HG03378 (cell line): ENCODE data around the gene HTRA3.
A peak's percentile ranks its signal among the peaks of the same experiment; 100 is the strongest.

Source experiments
- ATAC-seq: cut with Tn5 transposase; IDR thresholded peaks from one replicate; pipeline ENCODE4 v1.9.1; 2021; ENCODE audit warnings: mild to moderate bottlenecking, moderate library complexity; ENCODE audit not compliant: unreplicated experiment

The HTRA3 gene

DNA sequence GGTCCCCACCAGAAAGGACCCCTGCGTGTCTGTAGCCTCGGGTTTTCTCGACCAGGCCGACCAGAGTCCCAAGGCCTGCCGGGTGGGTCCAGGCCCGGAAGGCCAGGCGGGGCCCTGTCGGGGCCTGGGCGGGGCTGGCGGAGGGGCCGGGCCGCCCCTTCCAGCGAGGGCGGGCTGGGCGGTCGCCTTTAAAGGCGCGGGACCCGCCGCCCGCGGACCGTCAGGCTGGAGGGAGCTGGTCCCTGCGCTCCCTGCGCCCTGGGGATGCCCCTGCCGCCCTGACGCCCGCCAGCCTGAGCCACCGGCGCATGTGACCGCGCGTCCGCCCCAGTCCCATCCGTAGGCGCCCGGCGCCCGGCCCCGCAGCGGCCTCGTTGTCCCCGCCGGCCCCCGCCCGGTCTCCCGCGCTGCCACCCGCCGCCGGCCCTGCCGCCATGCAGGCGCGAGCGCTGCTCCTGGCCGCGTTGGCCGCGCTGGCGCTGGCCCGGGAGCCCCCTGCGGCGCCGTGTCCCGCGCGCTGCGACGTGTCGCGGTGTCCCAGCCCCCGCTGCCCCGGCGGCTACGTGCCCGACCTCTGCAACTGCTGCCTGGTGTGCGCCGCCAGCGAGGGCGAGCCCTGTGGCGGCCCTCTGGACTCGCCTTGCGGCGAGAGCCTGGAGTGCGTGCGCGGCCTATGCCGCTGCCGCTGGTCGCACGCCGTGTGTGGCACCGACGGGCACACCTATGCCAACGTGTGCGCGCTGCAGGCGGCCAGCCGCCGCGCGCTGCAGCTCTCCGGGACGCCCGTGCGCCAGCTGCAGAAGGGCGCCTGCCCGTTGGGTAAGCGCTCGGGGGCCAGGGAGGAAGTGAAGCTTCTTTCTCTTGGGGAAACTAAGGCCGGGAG is at the start of gene HTRA3:
Gene HTRA3, plus strand, starts transcription at position 220 of the 883 bp plus-strand sequence. Its CDS starts 215 bp downstream, at position 435.
- no peak for ATAC-seq

DNA sequence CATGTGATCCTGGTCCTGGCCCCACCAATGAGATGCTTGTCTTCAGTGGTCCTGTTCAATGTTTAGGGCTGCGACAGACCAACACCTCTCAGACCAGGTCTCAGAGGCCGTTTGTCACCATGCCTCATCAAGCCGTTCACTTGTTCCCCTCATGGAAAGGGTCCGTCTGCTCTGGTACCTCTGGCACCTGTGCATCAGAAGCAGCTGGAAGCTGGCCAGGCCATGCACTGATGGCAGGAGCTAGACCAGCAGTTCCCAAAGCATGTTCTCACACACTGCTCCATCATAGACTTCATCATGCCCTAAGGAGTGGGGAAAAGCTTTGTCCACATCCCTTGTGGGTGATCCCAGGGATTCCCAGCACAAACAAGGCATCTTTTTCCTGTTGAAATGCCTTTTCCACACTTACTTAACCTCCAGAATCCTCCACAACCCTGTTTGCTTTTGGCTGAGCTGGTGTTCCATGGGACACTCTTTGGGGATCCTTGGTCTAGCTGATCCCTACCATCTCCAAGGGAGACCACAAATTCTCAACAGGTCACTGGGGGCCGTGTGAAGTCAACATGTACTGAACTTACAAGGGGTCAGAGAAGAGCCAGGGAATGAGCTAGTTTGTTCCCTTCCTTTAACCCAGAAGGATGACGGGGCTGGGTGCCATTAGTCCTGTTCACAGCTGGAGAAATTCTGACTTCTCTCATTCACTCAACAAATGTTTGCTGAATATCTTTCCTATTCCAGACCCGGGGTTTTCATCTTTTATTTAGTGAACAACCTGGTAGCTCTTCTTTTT is 48.7 kb upstream of the HTRA3 start:
- no peak for ATAC-seq

DNA sequence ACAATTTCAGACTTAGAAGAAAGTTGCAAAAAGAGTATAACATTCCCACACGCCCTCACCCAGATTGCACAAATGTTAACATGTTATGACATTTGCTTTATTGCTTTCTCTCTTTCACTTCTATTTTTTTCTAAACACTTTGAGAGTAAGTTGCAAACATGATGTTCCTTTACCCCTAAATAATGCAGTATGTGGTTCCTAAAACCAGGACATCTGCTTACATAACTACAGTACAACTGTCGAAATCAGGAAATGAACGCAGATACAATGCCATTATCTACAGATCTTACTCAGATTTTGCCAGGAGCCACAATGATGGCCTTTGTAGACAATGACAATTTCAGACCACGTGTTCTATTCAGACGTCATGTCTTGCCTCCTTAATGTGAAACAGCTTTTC is 48.1 kb upstream of the HTRA3 start:
- ATAC-seq, result no peak

DNA sequence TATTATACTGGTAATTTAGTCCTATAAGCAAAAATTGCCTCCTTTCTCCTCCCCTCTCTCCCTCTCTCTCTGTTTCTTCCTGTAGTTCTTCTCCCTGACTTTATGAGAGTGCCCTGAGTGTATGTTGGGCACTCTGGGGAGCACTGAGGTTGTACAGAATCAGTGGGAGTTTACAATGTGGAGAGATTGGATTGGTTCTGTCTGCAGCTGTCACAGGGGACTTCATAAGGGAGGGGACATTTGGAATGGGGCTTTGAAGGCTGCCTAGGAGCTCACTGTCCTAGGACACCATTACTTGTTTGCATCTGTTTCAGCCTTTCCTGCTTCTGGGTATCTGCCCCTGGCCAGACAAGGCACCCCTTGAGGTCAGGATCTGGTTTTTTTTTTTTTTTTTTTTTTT is 47.6 kb upstream of the HTRA3 start:
- ATAC-seq, result no peak

DNA sequence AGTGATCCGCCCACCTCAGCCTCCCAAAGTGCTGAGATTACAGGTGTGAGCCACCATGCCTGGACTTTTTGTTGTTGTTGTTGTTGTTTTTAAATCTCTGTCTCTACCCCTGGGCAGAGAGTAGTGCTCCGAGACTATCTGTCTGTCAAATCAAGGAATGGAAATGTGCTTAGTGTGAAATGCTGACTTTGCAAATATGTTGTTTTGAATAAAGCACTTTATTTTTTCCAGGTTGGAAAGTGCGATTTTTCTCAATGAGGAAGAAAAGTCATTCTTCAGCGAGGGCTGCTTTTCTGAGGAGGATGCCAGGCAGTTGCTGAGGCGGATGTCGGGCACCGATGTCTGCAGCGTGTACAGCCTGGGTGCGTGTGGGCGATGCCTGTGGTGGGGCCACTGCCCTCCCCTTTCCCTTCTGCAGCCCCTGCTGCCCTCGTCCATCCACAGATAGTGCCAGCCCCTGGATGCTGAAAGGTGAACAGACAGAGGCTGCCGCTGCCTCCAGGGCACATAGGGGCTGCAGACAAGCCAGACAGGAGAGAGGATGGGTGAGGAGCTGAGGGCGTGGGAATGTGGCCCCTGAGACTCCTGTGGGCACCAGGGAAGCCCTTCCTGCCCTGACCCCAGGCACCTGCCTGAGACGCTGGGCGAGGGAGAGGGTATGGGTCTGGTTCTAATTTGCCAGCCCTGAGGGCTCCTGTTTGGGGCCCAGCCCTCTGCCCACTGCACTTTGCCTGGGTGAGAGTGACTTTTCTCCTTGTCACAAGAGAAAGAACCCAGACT is 46.8 kb upstream of the HTRA3 start:
- no peak for ATAC-seq

DNA sequence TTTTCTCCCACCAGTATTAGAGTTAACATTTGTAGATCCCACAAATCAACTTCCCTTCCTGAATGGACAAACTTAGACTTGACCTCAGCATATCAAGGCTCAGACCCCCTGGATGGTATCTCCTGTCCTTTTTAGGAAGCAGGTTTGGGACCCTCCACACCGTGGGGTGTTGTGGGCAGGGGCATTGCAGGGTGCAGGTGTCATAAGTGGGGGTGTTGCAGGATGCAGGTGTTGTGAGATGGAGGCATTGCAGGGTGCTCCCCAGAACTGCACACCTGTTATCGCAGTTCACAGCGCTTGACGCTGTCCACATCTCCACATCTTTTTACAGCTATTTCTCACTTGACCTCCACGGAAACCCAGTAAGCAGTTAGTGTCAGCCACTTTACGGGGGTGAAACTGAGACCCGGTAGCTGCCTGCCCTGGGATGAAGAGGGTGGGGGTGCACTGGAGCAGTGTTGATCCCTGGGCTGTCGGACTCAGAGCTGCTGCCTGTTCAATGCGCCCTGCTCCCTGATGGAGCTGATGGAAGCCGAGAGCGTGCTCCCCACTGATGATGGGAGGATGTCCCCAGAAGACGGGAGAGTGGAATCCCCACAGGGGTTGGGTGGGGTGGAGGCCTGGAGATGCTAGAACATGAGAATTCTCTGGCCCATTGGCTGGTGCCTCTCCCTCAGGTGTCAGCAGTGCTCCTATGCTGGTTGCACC is 45.1 kb upstream of the HTRA3 start:
- no peak for ATAC-seq

DNA sequence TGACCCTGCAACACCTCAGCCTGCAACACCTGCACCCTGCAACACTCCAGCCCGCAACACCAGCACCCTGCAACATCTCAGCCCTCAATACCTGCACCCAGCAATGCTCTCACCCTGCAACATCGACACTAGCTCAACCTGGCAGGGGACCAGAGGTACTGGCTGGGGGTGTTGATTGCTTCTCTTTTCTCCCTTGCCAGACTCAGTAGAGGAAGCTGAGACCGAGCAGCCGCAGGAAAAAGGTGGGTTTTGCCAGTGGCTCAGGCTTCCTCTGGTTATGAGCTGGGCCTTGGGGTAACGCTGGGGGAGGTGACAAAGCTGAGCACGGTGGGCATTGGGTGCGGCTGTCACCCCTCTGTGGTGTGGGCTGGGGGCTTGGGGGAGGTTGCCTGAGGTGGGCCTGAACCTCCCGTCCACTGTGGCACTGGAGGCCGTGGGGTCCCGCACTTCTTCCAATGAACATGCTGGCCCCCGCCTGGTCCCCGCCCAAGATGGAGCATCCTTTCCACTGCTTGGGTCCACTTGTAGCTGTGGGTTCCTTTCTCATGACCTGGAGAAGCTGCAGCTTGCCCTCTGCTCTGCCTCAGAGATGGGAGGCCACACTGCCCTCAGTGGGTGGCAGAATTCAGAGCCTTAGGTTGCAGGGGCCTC is 44.5 kb upstream of the HTRA3 start:
- no peak for ATAC-seq

DNA sequence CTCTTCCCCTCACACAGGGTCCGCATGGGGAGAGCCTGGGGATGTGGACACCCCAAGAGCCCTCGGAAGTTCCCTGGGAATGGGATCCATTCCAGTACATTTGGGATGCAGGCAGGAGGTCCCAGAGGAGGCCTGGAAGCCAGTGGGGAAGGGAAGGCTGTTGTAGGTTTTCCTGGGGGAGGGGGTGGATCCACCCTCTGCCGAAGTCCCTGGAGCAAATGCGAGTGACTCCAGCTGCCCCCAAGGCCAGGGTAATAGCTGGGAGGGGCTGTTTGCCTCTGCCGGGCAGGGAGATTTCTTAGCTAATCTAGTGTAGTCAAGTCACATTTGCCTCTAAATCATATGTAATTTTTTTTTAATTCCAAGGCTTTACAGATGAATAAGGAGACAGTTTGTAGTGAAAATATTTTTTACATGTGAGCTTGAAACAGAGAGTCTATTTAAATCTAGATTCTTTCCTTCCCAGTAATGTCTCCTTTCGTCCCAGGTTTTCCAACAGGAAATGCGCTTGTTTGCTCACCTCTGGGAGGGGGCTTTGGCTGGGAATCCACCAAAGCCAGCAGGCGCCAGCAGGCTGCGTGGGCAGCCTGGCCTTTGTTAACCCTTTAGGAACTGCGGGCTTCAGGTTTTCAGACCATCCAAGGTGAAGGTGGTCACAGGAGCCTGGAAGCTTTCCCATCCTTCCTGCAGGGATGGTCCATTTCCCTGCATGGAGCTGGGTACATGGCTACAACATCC is 43.7 kb upstream of the HTRA3 start:
- no peak for ATAC-seq

DNA sequence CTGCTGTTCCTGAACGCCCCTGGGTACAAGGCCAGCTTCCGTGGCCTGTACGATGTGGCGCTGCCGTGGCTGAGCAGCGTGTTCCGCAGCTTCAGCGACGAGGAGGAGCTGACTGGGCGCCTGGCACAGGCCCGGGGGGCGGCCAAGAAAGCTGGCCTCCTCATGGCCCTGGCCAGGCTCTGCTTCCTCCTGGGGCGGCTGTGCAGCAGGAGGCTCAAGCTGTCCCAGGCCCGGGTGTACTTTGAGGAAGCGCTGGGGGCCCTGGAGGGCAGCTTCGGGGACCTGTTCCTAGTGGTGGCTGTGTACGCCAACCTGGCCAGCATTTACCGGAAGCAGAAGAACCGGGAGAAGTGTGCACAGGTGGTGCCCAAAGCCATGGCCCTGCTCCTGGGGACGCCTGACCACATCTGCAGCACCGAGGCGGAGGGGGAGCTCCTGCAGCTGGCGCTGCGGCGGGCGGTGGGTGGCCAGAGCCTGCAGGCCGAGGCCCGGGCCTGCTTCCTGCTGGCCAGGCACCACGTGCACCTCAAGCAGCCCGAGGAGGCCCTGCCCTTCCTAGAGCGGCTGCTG is 42.3 kb upstream of the HTRA3 start:
- ATAC-seq, result no peak

DNA sequence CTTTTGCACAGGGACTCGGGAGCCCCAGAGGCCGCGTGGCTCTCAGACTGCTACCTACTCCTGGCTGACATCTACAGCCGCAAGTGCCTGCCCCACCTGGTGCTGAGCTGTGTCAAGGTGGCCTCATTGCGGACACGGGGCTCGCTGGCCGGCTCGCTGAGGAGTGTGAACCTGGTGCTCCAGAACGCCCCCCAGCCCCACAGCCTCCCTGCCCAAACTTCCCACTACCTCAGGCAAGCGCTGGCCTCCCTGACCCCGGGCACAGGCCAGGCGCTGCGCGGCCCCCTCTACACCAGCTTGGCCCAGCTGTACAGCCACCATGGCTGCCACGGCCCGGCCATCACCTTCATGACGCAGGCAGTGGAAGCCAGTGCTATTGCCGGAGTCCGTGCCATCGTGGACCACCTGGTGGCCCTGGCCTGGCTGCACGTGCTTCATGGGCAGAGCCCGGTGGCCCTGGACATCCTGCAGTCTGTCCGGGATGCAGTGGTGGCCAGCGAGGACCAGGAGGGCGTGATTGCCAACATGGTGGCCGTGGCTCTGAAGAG is 41.7 kb upstream of the HTRA3 start:
- no peak for ATAC-seq

DNA sequence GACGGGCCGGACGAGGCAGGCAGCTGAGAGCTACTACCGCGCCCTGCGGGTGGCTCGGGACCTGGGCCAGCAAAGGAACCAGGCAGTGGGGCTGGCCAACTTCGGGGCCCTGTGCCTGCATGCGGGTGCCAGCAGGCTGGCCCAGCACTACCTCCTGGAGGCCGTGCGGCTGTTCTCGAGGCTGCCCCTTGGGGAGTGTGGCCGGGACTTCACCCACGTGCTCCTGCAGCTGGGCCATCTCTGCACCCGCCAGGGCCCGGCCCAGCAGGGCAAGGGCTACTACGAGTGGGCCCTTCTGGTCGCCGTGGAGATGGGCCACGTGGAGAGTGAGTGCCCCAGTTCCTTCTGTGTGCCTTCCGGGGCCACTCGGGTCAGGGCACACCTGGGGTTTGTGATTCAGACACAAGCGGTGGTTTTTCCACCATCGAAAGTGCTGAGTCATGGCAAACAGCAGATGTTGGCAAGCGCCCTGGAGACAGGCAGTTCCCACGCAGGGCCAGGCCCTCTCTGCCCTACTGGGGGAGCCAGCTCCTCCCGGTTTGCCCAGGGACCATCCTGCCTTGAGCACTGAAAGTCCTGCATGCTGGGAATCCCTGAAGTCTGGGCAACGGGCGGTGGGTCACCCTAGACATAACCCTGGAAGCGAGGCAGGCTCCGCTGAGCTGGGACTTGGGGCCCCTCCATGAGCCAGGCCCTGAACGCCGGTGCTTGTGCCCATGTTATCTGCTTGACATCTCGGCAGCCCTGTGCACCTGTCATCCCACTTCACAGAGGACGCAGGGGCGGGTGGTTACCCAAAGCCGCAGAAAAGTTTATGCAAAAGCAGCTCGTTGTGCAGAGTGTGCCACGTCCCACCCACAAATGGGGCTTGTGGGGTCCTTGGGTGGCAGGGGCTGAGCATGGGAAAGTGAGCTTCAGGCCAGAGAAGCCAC is 41.0 kb upstream of the HTRA3 start:
- ATAC-seq, result peak; percentile 75

DNA sequence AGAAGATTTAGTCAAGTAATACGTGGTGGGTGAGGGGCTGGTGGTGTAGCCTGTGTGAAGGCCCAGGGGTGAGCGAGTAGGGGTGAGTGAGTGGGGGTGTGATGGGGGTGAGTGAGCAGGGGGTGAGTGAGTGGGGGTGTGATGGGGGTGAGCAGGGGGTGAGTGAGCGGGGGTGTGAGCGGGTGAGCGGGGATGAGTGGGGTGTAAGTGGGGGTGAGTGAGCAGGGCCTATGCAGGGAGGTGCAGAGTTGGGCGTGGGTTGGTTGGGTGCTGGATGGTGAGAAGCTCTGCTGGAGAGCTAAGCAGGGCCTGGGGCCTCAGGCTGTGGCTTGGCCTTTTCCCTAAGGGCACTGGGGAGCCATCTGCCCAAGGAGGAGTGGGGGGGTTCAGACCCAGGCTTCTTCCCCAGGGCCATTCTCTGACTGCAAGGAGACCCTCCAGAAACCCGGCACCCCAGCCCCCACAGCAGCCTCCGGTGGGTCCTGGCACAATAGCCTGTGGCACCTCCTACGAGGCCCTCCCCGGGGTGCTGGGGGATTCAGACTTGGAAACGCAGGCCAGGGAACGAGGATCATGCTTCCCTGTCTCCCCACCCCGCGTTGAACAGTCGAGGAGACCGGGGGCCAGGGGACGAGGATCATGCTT is 40.1 kb upstream of the HTRA3 start:
- no peak for ATAC-seq

DNA sequence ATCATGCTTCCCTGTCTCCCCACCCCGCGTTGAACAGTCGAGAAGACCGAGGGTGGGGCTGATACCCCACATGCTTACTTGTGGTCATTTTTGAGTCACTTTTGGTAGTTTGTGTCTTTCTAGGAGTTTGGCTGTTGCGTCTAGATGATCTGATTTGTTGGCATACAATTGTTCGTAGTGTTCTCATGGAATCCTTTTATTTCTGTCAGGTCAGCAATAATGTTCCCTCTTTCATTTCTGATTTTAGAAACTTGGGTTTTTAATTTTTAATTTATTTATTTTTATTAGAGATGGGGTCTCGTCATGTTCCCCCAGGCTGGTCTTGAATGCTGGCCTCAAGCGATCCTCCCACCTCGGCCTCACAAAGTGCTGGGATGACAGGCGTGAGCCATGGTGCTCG is 39.5 kb upstream of the HTRA3 start:
- ATAC-seq, result no peak

DNA sequence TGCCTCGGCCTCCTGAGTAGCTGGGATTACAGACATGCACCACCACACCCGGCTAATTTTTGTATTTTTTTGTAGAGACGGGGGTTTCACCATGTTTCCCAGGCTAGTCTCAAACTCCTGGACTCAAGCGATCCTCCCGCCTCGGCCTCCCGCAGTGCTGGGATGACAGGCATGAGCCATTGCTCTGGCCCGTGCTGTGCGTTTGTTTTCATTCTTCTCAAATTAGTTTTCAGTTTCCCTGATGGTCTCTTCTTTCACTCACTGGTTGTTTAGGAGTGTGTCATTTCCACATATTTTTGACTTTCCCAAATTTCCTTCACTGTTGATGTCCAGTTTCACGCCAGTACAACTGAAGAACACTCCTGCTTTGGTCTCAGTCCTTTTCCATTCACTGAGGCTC is 38.7 kb upstream of the HTRA3 start:
- no peak for ATAC-seq

DNA sequence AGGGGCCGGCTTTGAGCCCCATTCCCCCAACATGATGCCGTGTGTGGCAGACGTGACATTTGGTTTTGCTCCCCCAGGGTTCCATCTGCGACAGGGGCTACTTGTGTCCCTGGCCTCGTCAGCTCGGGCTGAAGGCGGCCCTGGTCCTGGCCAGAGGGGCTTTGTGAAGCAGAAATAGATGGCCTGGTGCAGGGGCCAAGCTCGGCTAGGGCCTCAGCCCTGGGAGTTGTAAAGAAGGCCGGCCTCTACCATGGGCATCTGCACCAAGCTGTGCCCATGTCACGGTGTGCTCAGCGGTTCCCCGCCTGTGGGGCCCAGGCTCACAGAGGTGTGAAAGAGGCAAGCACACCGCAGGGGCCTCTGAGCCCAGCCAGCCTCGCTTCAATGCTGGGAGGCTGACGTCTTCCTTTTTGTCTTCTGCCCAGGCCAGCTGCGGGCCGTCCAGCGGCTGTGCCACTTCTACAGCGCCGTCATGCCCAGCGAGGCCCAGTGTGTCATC is 38.0 kb upstream of the HTRA3 start:
- ATAC-seq, result no peak

DNA sequence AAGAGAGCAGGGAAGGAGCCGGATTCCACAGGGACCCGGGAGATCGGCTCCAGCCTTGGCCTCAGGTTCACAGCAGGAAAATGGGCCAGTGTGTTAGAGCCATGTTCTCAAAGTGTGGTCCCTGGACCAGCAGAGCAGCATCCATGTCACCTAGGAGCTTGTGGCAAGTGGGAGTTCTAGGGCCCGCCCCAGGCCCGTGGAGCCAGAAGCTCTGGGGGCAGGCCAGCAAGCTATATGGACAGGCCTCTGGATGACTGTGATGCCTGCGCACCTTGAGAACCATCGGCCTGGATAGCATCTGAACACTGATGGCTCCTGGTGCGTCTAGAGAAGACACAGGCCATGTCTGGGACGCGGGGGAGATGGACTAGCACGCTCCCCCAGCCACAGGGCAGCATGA is 36.8 kb upstream of the HTRA3 start:
- ATAC-seq, result no peak
